NB4 (cell line): Measurements from ENCODE around the gene SEZ6.
A peak's percentile ranks its signal among the peaks of the same experiment; 100 is the strongest.

ENCODE experiments used
- DNase-seq: peaks from one replicate; pipeline ENCODE4 v3.0.0; 2010; ENCODE audit warnings: low read depth
- H3K4me3 ChIP-seq: one replicate; pipeline ENCODE4 v1.5.1; 2011; ENCODE audit warnings: mild to moderate bottlenecking, low read depth, low read length, moderate library complexity
- MYC ChIP-seq: IDR thresholded peaks from 2 replicates; pipeline ENCODE4 v1.6.1; 2011; ENCODE audit warnings: low read depth, low read length
- POLR2A ChIP-seq: IDR thresholded peaks from 2 replicates; pipeline ENCODE4 v1.6.1; 2011; ENCODE audit warnings: mild to moderate bottlenecking; ENCODE audit not compliant: insufficient read length; ENCODE audit errors: extremely low read depth
- TF ChIP-seq, protein P1 (sequence below): IDR thresholded peaks from one replicate; pipeline ENCODE4 v1.5.1; 2012; ENCODE audit warnings: low read depth, low read length
- TF ChIP-seq, protein P2 (sequence below): IDR thresholded peaks from 2 replicates; pipeline ENCODE4 v1.6.1; 2011; ENCODE audit warnings: low read depth, low read length

SEZ6 gene

DNA sequence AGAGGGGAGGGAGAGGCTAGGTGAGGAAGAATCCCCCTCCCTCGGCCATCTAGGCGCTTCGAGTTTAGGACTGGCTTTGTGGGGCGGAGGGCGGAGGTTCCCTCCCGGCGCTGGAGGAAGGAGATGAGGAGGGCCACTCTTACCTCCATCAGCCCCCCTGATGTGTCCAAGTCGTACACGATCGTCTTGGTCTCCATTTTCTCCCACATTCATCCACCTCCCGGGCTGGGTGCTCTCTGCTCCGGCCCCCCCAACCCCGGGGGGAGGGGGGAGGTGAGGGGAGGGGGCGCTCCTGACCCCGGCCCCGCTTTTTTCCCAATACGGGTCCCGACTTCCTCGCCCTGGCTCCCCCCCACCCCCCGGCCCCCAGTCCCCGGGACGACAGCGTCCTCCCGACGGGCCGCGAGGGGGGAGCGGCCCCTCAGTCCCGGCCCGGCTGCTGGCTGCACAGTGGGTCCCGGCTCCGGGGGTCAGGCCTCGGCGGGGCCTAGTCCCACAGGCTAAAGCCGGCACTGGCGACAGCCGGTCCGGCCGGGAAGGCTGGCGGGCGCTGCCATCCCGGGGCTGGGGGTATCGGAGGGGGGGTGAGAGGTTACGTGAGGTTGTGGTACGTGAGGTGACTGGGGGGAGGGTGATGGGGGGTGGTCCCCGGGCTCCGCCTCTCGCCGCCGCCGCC is 54.9 kb downstream of the SEZ6 start:
- H3K4me3 ChIP-seq = peak overlapping the region; percentile 91
- DNase-seq = no peak

DNA sequence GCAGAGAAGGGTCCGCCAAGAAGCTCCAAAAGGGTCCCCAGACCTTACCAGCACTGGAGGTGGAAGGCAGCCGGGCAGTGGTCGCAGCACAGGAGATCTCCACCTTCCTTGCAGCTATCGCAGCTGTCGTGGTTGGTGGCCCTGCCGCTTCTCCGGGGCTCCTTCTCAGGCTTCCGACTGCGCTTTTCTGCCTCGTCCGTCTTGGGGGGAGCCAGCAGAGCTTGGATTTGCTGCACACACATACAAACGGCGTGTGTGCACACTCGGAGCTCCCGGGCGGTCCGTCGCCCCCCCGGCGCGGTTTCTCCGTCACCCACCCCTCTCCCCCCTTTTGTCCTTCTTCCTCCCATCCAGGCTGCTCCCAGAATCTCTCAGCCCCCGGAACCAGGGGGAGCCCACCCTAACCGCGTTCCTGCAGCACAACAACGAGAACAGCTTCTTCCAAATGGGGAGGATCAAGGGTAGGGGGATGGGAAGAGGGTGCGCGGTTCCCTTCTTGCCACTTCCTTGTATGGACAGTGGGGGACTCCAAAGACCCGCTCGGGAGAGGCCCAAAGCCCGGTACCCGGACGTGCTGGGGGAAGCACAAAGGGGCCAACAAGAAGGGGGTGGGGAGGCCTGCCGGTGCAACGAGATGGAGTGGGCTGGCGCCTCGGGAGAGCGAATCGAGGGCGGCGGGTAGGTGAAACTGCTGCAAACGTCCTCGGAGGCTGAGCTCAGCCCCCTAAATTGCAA is 55.6 kb downstream of the SEZ6 start:
- H3K4me3 ChIP-seq = peak overlapping the region; percentile 91
- 0 out of 2 replicates have a peak, but pooled peaks have one; percentile 3 for TF ChIP-seq MYC
- TF ChIP-seq, protein P1, sequence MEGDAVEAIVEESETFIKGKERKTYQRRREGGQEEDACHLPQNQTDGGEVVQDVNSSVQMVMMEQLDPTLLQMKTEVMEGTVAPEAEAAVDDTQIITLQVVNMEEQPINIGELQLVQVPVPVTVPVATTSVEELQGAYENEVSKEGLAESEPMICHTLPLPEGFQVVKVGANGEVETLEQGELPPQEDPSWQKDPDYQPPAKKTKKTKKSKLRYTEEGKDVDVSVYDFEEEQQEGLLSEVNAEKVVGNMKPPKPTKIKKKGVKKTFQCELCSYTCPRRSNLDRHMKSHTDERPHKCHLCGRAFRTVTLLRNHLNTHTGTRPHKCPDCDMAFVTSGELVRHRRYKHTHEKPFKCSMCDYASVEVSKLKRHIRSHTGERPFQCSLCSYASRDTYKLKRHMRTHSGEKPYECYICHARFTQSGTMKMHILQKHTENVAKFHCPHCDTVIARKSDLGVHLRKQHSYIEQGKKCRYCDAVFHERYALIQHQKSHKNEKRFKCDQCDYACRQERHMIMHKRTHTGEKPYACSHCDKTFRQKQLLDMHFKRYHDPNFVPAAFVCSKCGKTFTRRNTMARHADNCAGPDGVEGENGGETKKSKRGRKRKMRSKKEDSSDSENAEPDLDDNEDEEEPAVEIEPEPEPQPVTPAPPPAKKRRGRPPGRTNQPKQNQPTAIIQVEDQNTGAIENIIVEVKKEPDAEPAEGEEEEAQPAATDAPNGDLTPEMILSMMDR = peak; percentile 0
- TF ChIP-seq, protein P2, sequence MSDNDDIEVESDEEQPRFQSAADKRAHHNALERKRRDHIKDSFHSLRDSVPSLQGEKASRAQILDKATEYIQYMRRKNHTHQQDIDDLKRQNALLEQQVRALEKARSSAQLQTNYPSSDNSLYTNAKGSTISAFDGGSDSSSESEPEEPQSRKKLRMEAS = no peak
- TF ChIP-seq POLR2A = no peak
- peak; percentile 88 for DNase-seq

More for the DNA sequence above, 54.9 kb downstream of the SEZ6 start:
- TF ChIP-seq MYC (0 out of 2 replicates have a peak, but pooled peaks have one; percentile 39), POLR2A (no peak)

DNA sequence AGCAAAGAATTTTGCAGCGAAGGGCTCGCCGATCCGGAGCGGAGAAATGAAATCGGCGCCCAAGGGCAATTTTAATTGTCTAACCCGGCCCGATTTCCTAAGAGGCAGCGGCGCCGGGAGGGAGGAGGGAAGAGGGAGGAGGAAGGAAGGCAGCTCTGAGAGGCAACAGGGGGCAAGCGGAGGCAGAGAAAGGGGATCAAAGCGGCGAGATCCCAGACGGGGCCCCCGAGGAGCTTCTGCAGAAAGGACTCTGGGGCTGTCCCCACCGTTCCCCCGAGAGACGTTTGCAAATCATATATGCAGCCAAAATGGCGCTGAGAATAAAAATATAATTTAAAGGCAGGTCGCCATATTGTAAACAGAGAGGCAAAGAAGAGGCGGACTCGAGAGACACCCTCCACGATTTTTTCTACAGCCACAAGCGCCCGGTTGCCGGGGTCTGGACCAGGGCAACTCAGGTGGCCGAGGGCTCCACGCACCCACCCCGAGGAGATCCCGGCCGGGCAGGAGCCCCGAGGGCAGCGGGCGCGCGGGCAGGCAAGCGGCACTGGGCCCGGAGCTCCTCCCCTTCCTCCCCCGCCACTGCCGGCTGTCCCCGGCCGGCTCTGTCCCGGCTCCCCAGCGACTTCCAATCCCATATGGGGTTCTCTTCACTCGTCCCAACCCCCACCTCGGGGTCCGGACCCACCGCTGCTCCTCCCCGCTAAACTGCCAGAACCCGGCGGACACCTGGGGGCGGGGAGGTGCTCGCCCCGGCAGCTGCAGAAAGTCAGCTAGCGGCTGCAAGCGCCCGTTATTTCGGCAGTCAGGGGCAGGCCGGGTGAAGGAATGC is 56.4 kb downstream of the SEZ6 start:
- TF ChIP-seq MYC = 0 out of 2 replicates have a peak, but pooled peaks have one; percentile 8
- no peak for TF ChIP-seq POLR2A
- TF ChIP-seq, protein P2 = no peak
- peak; percentile 79 for DNase-seq
- peak overlapping the region; percentile 91 for H3K4me3 ChIP-seq

DNA sequence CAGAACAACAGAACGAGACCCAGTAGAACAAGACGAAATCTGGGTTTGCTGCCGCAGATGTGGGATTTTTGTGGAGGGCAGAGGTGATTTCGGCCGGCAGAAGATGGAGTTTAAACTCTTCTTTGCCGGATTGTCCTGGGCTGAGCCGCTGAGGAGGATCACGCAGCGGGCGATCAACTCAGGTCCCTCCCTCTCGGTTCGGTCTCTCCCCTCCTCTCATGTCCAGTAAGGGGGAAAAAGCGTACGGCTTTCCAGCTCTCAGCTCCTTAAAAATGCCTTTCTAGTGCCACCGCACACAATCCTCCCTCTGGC is 57.0 kb downstream of the SEZ6 start:
- peak overlapping the region; percentile 91 for H3K4me3 ChIP-seq
- no peak for TF ChIP-seq POLR2A
- TF ChIP-seq, protein P2 = no peak
- no peak for DNase-seq

DNA sequence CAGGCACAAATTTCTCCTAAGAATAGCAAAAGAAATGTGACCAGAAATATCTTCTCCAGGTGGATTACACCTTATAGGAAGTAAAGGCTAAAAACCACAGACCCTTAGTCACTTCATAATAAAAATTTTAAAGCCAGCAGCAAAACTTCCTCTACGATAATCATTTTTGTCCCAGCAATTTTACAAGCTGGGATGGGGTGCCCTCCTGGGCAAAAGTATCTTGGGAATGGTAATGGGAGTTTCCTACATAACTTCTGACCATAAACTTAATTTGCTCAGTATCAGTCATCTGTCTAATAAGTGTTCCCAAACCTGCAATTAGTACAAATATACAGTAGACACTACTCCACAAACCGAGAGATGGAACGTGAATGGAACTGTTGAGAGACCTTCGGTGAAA is 57.5 kb downstream of the SEZ6 start:
- DNase-seq = no peak
- peak overlapping the region; percentile 91 for H3K4me3 ChIP-seq
- TF ChIP-seq, protein P2 = no peak
- TF ChIP-seq, protein P1 = no peak
- TF ChIP-seq POLR2A = no peak
- TF ChIP-seq MYC = no peak

DNA sequence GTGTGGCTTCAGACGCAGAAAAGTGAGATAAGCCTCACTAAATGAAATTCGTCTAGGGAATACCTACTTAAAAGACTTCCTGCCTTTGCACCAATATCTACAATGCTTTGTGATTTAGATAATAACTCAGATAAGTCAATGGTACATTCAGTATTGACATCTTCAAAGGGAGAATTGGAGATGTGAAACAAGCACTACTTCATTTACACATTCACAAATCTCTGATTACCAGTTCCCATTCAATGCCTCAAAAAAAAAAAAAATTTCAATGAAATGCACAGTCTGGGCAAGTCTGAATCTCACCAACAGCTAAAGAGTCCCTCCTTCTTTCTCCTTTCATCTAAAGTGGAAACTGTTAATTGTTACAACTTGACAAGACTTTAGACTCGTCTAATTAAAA is 58.2 kb downstream of the SEZ6 start:
- DNase-seq = no peak
- peak overlapping the region; percentile 91 for H3K4me3 ChIP-seq
- TF ChIP-seq MYC = no peak
- TF ChIP-seq, protein P1 = no peak
- TF ChIP-seq, protein P2 = no peak
- no peak for TF ChIP-seq POLR2A

DNA sequence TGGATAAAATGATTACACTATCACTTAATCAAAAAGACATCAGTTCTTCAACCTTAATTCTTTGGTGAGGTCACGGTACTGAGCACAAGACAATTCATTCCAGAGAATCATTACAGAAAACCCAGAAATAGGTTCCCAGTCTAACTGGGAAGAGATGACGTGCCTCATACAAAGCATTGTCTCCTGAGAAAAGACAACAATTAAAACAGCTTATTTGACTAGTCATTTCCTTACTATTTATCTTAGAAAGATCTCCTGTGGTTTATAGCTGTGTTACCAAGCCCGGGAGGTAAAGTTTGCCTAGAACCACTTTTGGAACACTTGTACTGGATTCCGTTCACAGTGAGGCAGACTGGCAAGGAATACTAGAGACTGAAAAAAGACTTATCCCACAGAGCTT is 59.6 kb downstream of the SEZ6 start:
- TF ChIP-seq POLR2A (no peak), MYC (no peak)
- TF ChIP-seq, protein P1 = no peak
- TF ChIP-seq, protein P2 = no peak
- DNase-seq = no peak
- H3K4me3 ChIP-seq = no peak overlapping the region
